ENCODE measurements around the gene NIBAN1.
A peak's percentile ranks its signal among the peaks of the same experiment; 100 is the strongest.
"Not testable (repeated sequence)": the region's sequence is repeated elsewhere in the genome, so short reads cannot be mapped to it uniquely, and the experiment has no call there.

Gene NIBAN1, protein sequence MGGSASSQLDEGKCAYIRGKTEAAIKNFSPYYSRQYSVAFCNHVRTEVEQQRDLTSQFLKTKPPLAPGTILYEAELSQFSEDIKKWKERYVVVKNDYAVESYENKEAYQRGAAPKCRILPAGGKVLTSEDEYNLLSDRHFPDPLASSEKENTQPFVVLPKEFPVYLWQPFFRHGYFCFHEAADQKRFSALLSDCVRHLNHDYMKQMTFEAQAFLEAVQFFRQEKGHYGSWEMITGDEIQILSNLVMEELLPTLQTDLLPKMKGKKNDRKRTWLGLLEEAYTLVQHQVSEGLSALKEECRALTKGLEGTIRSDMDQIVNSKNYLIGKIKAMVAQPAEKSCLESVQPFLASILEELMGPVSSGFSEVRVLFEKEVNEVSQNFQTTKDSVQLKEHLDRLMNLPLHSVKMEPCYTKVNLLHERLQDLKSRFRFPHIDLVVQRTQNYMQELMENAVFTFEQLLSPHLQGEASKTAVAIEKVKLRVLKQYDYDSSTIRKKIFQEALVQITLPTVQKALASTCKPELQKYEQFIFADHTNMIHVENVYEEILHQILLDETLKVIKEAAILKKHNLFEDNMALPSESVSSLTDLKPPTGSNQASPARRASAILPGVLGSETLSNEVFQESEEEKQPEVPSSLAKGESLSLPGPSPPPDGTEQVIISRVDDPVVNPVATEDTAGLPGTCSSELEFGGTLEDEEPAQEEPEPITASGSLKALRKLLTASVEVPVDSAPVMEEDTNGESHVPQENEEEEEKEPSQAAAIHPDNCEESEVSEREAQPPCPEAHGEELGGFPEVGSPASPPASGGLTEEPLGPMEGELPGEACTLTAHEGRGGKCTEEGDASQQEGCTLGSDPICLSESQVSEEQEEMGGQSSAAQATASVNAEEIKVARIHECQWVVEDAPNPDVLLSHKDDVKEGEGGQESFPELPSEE

DNA sequence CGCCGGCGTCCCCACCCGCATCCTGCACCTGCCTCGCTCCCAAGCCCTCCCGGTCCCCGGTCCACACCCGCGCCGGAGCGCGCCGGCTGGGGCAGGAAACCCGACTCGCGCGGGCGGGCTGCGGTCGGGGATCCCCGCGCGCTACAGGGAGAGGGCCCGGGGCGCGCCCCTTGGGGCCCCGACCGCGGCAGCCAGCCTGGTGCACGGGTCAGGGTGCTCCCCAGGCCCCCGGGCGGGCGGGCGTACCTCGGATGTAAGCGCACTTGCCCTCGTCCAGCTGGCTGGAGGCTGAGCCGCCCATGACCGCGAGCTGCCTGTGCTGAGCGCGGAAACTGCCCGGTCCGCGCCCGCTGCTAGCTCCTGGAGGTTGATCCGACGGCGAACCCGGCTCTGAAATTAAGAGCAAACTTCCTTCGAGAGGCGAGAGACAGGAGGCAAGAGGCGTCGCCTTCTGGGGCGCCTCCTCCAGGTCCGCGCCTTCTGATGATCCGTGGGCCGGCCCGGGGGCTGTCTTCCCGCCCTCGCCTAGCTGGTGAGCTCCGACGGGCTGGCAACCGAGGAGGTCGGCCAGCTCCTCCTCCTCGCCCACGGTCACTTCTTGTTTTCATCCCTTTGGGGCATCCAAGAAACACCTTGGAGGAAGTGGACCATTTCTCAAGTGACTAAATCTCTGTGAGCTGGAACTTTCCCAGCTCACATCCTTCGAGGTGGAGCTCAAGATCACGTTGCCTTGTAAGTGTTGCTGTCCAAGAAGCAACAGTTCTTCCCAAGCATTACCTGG, at the start of gene NIBAN1:
TSS of gene NIBAN1 (minus strand) at position 453 of the 781 bp plus-strand sequence. CDS start at position 301, 152 bp downstream.
- DNase-seq (ENCODE audit: low read depth, low spot score), result peak; percentile 24

DNA sequence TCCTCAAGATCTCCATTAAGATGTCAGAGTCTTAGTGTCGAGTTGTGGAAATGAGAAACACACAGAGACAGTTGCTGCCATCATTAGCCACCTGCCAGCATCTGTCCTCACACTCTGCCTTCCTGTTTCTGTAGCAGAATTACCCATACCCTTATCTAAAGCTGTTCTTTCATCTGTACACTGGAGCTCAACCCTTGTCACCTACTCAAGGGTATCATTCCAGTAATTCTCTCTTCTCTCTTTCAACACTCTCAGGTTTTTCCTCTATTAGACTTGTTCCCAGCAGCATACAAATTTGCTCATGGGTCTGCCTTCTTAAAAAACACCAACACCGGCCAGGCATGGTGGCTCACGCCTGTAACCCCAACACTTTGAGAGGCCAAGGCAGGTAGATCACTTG, 43.7 kb upstream of the NIBAN1 start:
- DNase-seq (ENCODE audit: low read depth, low spot score), result no peak

DNA sequence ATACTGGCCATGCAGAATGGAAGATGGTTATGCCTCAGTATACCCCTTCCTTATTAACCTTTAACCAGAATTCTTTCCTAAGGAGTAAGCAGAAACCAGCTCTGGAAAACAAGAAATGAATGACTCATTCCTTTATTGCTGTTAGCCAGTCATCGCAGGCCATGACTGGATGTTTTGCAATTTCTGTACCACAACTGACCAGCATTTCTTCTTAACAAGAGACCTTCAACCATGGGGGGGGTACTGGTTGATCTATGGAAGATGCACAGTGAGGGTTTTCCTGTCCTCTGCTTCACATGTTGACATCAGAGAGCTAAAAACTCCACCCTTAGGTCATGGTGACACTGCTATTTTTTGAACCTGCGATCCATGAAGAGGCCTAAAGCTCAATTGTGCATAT, 43.0 kb upstream of the NIBAN1 start:
- DNase-seq (ENCODE audit: low read depth, low spot score), result no peak

DNA sequence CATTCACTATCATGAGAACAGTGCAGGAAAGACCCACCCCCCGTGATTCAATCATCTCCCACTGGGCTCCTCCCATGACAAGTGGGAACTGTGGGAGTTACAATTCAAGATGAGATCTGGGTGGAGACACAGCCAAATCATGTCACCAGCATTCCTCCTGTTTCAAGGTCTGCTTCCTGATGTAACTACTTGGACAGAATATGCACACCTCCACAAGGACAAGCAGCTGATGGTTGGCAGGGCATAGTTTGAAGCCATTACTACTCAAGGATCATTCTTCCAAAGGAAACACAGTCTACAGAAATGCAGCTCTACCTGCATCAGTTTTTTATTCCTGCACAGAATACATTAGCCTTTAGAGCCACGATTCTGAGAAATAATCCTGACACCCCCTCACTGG, 42.6 kb upstream of the NIBAN1 start:
- DNase-seq (ENCODE audit: low read depth, low spot score), result no peak

DNA sequence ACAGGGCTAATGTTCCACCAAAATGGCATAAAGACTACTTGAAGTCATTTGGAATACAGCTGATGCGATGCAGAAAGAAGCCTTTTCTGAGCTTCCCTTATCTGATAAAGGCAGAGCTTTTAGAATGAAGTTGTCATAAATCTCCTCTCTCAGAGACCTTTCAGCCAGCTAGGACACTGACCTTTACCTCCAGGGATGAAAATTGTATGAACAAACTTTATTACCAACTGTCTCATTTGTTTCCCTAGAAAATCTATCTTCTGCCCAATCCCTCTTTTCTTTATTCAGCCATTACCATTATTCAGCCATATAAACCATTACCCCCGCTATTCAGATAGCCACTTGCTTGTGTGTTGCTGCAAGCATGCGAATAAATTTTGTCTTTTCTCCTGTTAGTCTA, 41.3 kb upstream of the NIBAN1 start:
- no peak for DNase-seq (ENCODE audit: low read depth, low spot score)

DNA sequence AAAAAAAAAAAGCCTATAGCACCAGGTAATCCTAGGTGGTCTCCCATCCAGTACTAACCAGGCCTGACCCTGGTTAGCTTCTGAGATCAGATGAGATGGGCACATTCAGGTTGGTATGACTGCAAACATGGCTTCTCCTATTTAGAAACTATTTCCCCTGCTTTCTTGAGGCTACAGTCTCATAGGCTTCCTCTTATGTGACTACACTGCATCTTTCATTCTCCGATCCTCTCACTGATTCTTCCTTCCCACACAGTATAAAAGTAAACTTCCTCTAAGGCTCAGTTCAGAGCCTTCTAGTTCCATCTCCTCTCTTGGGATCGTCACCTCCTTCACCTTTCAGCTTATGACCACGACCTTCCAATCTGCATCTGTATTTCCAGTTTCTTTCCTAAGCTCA, 40.6 kb upstream of the NIBAN1 start:
- DNase-seq (ENCODE audit: low read depth, low spot score), result no peak

DNA sequence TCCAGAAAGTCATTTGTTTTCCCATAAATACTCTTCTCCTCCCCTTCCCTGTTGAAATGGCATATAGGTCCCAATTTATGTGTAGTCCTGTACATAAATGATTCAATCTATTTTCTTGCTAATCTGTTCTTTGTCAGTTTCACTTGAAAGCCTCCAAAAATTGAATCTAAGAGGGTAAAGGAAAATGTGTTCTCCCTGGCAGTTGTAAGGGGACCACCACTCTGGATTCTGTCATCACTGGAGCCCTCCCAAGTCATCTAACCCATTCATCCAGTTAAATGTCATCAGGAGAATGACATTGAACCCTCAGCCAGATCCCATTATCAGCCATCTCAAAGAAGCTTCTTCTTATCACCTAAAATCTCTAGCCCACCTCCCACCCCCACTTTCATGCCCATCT, 36.1 kb upstream of the NIBAN1 start:
- no peak for DNase-seq (ENCODE audit: low read depth, low spot score)

DNA sequence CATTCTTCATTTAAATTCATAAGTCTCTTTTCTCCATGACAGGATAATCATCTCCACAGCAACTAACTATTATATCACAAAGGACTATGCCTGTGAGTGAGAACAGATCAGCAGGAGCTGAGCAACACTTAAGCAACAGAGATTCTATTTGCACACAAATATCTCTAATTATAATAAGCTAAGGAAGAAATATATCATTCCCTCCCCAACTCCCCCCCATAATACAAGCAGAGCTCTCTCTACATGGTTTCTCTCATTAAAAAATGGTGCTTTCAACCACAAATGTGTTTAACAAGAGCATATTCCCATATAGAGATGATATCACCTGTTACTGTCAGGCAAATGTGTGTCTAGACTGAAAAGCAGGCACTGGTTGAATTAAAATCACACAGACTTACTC, 34.5 kb upstream of the NIBAN1 start:
- DNase-seq (ENCODE audit: low read depth, low spot score), result no peak

DNA sequence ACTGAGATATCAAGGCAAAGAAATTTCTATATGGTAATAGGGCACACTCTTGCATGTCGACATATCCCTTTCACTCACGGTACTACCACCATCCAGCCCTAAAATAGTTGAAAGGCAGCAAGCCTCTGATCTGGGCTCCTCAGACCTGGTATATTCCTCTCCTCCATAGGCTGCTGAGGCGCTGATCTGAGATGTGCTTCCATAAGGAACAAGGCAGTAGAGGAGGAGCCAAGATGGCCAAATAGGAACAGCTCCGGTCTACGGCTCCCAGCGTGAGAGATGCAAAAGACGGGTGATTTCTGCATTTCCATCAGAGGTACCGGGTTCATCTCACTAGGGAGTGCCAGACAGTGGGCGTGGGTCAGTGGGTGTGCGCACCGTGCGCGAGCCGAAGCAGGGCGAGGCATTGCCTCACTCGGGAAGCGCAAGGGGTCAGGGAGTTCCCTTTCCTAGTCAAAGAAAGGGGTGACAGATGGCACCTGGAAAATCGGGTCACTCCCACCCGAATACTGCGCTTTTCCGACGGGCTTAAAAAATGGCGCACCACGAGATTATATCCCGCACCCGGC, 27.1 kb upstream of the NIBAN1 start:
- not testable (repeated sequence) for DNase-seq (ENCODE audit: low read depth, low spot score)

DNA sequence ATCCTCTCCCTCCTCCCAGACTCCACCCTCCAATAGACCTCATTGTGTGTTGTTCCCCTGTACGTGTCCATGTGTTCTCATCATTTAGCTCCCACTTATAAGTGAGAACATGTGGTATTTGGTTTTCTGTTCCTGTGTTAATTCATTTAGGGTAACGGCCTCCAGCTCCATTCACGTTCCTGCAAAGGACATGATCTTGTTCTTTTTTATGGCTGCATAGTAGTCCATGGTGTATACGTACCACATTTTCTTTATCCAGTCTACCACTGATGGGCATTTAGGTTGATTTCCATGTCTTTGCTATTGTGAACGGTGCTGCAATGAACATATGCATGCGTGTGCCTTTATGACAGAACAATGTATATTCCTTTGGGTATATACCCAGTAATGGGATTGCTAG, 25.7 kb upstream of the NIBAN1 start:
- DNase-seq (ENCODE audit: low read depth, low spot score), result not testable (repeated sequence)

DNA sequence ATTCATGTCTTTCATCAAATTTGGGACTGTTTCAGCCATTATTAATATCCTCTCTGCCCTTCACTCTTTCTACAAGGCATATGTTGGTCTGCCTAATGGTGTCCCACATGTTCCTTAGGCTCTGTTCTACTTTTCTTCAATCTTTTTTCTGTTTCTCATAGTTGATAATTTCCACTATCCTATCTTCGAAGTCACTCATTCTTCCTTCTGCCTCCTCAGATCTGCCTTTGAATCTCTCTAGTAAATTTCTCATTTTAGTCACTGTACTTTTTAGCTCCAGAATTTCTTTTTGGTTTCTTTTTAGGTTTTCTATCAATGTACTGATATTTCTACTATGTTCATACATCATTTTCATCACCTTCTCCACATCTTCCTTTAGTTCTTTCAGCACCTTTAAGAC, 20.0 kb upstream of the NIBAN1 start:
- no peak for DNase-seq (ENCODE audit: low read depth, low spot score)

DNA sequence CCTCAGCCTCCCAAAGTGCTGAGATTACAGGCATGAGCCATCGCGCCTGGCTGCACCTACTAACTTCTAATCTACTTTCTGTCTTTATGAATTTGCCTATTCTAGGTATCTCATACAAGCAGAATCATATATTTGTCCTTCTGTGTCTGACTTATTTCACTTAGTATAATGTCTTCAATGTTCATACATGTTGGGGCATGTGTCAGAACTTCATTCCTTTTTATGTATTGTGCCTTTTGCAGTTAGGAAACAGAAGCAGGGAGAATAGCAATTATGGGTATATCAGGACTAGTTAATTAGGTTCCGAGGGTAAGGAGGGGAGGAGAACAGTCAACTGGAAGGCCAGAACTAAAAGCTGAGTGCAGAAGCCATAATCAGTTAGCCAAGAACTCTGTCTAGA, 18.0 kb upstream of the NIBAN1 start:
- no peak for DNase-seq (ENCODE audit: low read depth, low spot score)

DNA sequence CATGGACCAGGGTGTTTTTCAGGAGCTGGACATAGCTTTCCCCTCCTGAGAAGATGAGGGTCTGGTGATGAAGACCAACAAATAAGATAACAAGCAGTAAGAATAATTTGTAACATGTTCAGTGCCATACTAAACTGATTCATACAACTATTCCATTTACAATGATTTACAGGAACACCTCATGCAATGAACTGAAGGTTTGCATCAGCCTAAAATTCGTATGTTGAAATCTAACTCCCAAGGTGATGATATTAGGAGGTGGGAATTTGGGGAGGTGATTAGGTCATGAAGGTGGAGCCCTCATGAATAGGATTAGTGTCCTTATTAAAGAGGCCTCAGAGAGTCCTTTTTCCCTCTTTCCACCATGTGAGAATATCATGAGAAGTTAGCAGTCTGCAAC, 15.9 kb upstream of the NIBAN1 start:
- no peak for DNase-seq (ENCODE audit: low read depth, low spot score)

DNA sequence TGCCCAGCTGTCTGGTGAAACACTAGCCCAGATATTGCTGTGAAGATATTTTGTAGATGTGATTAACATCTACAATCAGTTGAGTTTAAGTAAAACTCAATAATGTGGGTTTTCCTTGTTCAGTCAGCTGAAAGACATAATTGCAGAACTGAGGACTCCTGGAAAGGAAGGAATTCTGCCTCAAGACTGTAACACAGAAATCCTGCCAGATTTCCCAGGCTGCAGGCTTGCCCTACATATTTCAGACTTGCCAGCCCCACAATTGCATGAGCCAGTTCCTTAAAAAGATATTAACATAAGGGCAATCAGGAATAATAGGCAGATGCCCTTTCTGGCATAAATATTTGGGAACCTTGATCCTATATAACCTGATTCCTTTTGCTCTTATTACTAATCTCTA, 14.2 kb upstream of the NIBAN1 start:
- DNase-seq (ENCODE audit: low read depth, low spot score), result no peak

DNA sequence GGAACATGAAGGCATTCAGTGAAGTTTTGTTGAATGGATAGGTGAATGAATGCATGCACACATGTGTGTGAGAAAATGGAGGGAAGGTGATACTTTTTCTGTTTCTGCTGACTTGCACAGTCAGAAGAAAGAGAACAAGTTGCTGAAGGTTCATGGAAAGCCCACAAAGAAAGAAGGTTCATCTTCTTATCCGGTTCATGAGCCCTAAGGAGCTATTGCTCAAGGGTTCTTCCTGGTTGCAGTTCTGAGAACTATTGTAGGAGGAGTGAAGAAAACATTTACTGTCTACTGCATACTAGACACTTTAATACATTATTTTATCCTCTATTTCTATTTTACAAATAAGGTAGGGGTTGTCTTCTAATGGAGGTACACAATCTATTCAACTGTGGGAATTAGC, 13.4 kb upstream of the NIBAN1 start:
- no peak for DNase-seq (ENCODE audit: low read depth, low spot score)

DNA sequence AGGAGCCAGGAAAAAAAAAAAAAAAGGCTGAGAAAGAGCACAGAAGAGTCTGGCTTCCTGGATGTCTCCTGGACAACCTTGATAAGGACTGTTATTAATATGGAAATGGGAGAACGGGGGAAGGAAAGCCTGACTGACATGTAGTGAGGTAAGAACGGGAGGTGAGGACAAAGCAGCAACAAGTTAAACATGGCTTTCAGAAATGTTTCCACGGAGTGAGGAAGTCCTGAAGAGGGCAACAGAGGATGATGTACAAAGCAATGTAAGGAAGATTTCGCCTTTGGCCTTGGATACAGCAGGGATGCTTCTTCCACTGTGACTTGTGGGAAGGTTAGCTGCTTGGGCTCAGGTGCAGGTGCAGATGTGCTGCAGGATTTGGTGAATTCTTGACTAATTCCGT, 11.9 kb upstream of the NIBAN1 start:
- DNase-seq (ENCODE audit: low read depth, low spot score), result no peak

DNA sequence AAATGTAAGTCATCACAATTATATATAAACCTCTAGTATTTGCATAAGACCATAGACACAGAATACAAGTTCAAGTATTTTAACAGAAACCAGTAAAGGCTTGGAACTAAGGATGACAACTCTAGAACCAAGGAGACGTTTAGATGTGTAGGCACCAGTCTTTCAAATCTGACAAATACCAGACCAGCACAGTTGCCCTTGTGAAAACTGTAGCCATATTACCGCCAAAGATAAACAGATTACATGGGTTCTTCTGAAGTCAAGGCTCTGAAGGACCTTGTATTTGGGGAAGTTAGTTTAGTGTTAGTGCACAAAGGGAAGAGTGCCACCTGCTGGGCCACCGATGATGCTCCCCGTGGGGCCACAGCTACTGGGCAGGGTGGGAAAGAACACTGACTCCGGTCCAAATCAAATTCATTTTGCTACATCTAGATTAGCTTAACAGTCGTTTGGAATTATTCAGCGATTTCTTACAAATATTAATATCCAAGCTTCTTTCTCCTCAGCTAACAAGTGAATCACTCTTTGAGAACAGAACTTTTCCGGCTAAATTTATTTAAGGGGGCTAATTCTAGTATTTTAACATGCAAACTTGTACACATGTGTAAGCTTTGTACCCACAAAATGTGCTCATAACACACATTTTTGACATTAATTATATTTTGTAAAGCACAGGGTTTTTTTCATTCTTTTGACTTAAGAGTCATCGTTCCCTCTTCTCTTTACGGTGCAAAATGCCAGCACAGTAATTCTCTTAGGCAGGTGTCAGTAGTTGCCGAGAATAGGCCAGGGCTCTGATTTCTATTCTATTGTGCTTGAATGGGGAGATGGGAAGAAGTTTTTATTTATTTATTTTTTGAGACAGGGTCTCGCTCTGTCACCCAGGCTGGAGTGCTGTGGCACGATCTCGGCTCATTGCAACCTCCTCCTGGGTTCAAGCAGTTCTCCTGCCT, 8.0 kb upstream of the NIBAN1 start:
- peak; percentile 58 for DNase-seq (ENCODE audit: low read depth, low spot score)

DNA sequence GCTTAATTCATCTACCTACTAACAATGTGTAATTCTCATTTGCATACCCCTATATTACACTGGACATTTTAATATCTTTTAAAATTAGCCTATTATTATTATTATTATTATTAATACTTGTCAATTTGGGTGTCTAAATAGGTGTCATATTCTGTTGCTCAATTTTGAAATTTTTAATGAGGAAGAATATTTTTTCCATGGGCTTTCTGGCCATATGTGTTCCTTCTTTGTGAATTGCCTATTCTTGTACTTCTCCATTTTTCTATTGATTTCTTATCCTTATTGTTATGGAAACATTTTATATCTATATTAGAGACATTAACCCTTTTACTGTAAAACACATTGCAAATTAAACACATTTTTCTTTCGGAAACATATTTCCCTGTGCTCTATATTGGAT, 6.4 kb upstream of the NIBAN1 start:
- DNase-seq (ENCODE audit: low read depth, low spot score), result no peak

DNA sequence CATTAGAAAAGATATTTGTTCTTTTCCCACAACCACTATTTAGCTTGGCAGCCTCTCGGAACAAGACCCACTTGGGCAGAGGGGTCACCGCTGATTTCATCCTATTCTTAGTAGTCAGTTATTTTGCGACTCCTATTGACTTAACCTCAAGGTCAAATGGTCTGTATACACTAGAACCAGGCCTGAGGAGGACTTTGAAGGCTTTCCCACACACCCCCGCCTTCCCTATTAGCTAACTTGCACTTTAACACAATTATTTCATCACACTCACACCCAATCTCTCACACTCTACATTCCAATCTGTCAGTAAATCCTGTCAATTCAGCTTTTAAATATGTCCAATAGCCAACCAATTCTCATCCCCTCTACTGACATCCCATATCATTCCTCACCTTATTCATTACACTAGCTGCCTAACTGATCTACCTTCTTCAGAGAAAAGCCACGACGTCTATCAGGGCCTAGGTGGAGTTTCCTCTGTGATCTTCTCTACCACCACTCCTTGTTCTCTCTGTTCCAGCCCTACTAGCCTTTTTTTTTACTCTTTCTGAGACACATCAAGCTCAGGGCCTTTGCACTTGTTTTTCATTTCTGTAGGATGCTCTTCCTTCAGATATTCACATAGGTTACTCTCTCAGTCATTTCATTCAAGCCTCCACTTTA, 1.0 kb upstream of the NIBAN1 start:
- no peak for DNase-seq (ENCODE audit: low read depth, low spot score)

DNA sequence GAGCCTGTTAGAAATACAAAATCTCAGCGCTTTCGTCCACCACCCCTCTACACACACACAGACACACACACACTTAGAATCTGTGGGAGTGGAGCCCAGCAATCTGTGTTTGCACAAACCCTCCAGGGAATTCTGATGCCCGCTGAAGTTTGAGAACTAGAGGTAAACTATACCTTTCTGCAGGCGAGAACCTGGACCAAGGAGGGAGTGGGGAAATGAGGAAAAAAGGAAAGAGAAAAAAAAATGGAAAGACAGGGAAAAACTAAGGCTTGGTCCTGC, 468 bp upstream of the NIBAN1 start:
- no peak for DNase-seq (ENCODE audit: low read depth, low spot score)
